Body of pancreas (tissue), 4 donors: ENCODE results near the gene ATP2C2.

Experiments used
- POLR2A ChIP-seq, 3 donors: fragments of 450-650 bp; IDR thresholded peaks; one replicate each; pipeline ENCODE4 v1.6.1; 2016; ENCODE audit warnings: antibody characterized with exemption in 3 of 3, mild to moderate bottlenecking in 2 of 3
- TF ChIP-seq, protein P1 (sequence below), 7 experiments: fragments of 450-650 bp in 4 of 7; fragments of 200-600 bp in 3 of 7; sonication (generic) in 3 of 7; IDR thresholded peaks; one replicate each; pipeline ENCODE4 v1.5.1; 2016 to 2019; ENCODE audit warnings: antibody characterized with exemption in 7 of 7

DNA sequence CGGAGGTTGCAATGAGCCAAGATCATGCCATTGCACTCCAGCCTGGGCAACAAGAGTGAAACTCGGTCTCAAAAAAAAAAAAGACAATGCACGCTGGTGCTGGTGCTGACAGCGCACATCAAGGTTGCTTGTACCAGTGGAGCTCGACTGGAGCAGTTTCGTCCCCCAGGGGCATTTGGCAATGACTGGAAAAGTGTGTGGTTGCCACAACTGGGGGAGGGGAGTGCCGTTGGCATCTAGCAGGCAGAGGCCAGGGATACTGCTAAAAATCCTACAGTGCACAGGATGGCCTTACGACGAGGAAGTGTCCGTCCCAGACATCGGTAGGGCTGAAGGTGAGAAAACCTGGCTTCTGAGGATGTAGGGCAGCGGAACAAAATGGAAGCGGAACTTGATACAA, 133.7 kb downstream of the ATP2C2 start:
- TF ChIP-seq, protein P1, sequence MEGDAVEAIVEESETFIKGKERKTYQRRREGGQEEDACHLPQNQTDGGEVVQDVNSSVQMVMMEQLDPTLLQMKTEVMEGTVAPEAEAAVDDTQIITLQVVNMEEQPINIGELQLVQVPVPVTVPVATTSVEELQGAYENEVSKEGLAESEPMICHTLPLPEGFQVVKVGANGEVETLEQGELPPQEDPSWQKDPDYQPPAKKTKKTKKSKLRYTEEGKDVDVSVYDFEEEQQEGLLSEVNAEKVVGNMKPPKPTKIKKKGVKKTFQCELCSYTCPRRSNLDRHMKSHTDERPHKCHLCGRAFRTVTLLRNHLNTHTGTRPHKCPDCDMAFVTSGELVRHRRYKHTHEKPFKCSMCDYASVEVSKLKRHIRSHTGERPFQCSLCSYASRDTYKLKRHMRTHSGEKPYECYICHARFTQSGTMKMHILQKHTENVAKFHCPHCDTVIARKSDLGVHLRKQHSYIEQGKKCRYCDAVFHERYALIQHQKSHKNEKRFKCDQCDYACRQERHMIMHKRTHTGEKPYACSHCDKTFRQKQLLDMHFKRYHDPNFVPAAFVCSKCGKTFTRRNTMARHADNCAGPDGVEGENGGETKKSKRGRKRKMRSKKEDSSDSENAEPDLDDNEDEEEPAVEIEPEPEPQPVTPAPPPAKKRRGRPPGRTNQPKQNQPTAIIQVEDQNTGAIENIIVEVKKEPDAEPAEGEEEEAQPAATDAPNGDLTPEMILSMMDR (IDR thresholded peaks at IDR 0.05): no peak
- TF ChIP-seq POLR2A (IDR thresholded peaks at IDR 0.05): no peak
